ENCODE measurements around the gene TAF4B.

The TAF4B gene

GRCh38 chr18:26262156-26262555 lies 35.9 kb downstream of the TAF4B start:
- no peak overlapping the region for H3K4me3 ChIP-seq (ENCODE audit: low read depth, low read length)
- DNase-seq (ENCODE audit: low read depth) = no peak
- TF ChIP-seq CTCF (IDR thresholded peaks at IDR 0.05; ENCODE audit: low read depth, low read length, missing control alignments) = no peak

DNA sequence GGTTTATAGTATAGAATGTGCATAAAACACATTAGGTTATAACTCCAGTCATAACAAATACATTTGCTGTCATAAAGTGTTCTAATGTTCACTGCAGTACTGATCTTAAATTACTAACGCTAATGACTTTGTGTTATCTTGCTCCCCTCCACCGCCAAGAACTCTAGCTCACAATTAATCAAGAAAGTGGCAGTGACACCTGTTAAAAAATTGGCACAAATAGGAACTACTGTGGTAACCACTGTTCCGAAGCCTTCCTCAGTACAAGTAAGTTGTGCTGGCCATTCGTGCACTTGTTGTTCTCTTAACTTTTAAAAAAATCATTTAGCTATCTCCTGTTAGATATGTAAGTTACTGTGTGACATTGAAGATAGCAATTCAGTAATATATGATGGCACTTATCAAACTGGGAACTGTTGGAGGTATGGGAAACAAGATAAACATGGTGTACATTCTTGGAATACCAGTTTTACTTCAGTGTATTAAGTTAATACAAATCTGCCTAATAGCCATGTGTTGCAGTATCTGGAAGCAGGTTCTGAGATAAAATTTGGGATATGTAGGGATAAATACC lies 41.2 kb downstream of the TAF4B start:
- TF ChIP-seq CTCF (IDR thresholded peaks at IDR 0.05; ENCODE audit: low read depth, low read length, missing control alignments) = no peak
- no peak for DNase-seq (ENCODE audit: low read depth)
- no peak overlapping the region for H3K4me3 ChIP-seq (ENCODE audit: low read depth, low read length)

GRCh38 chr18:26268454-26268853 lies 42.2 kb downstream of the TAF4B start:
- no peak overlapping the region for H3K4me3 ChIP-seq (ENCODE audit: low read depth, low read length)
- TF ChIP-seq CTCF (IDR thresholded peaks at IDR 0.05; ENCODE audit: low read depth, low read length, missing control alignments) = no peak
- no peak for DNase-seq (ENCODE audit: low read depth)

GRCh38 chr18:26271917-26272549 lies 45.8 kb downstream of the TAF4B start:
- no peak for TF ChIP-seq CTCF (IDR thresholded peaks at IDR 0.05; ENCODE audit: low read depth, low read length, missing control alignments)
- H3K4me3 ChIP-seq (ENCODE audit: low read depth, low read length) = no peak overlapping the region
- no peak for DNase-seq (ENCODE audit: low read depth)

- no peak overlapping the region for H3K4me3 ChIP-seq (ENCODE audit: low read depth, low read length)
- no peak for TF ChIP-seq CTCF (IDR thresholded peaks at IDR 0.05; ENCODE audit: low read depth, low read length, missing control alignments)
- DNase-seq (ENCODE audit: low read depth) = no peak
Measured at GRCh38 chr18:26277374-26277773, 51.1 kb downstream of the TAF4B start.

- no peak for TF ChIP-seq CTCF (IDR thresholded peaks at IDR 0.05; ENCODE audit: low read depth, low read length, missing control alignments)
- DNase-seq (ENCODE audit: low read depth) = no peak
- H3K4me3 ChIP-seq (ENCODE audit: low read depth, low read length) = no peak overlapping the region
Measured at GRCh38 chr18:26279428-26279827, 53.2 kb downstream of the TAF4B start.

DNA sequence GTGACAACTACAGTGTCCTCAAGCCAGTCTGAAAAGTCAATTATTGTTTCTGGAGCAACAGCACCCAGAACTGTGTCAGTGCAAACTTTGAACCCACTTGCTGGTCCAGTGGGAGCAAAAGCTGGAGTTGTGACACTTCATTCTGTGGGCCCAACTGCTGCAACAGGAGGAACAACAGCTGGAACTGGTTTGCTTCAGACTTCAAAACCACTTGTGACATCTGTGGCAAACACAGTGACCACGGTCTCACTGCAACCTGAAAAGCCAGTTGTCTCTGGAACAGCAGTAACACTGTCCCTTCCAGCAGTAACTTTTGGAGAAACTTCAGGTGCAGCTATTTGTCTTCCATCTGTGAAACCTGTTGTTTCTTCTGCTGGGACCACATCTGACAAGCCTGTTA lies 59.8 kb downstream of the TAF4B start:
- no peak overlapping the region for H3K4me3 ChIP-seq (ENCODE audit: low read depth, low read length)
- DNase-seq (ENCODE audit: low read depth) = no peak
- no peak for TF ChIP-seq CTCF (IDR thresholded peaks at IDR 0.05; ENCODE audit: low read depth, low read length, missing control alignments)

All from GM12864 (cell line).